Limb (tissue), 2 donors: ENCODE results near the gene APOLD1.
"Not testable (repeated sequence)": the region's sequence is repeated elsewhere in the genome, so short reads cannot be mapped to it uniquely, and the experiment has no call there.

Experiments
- DNase-seq, 2 donors: peaks; one replicate each; pipeline ENCODE4 v3.0.0-alpha.2; 2016; ENCODE audit errors: extremely low spot score in 2 of 2

Gene APOLD1

GRCh38 chr12:12786351-12786705 is 869 bp downstream of the APOLD1 start:
- no peak for DNase-seq

GRCh38 chr12:12786706-12787601 is 1.5 kb downstream of the APOLD1 start:
- DNase-seq = peak; percentile 87

- DNase-seq = no peak
These were observed 2.7 kb downstream of the APOLD1 start for GRCh38 chr12:12788131-12788530.

- peak; percentile 68 to 74 for DNase-seq
These were observed 3.4 kb downstream of the APOLD1 start for GRCh38 chr12:12788675-12789368.

GRCh38 chr12:12790956-12791355 is 5.5 kb downstream of the APOLD1 start:
- DNase-seq = no peak

GRCh38 chr12:12791756-12792369 is 6.4 kb downstream of the APOLD1 start:
- peak in 1 of 2 donors; percentile 50 for DNase-seq

- DNase-seq = no peak
These were observed 7.0 kb downstream of the APOLD1 start for GRCh38 chr12:12792421-12792820.

- DNase-seq = no peak
These were observed 9.2 kb downstream of the APOLD1 start for GRCh38 chr12:12794686-12795085.

- DNase-seq = no peak
These were observed 10.7 kb downstream of the APOLD1 start for GRCh38 chr12:12796171-12796570.

GRCh38 chr12:12796928-12797793 is 11.7 kb downstream of the APOLD1 start:
- DNase-seq = no peak

GRCh38 chr12:12797794-12798152 is 12.3 kb downstream of the APOLD1 start:
- DNase-seq = no peak

GRCh38 chr12:12798480-12798879 is 13.0 kb downstream of the APOLD1 start:
- no peak for DNase-seq

- no peak for DNase-seq
These were observed 13.9 kb downstream of the APOLD1 start for GRCh38 chr12:12799163-12799920.

GRCh38 chr12:12800406-12801180 is 15.1 kb downstream of the APOLD1 start:
- DNase-seq = no peak

GRCh38 chr12:12801656-12802055 is 16.2 kb downstream of the APOLD1 start:
- DNase-seq = not testable (repeated sequence)

GRCh38 chr12:12803186-12803585 is 17.7 kb downstream of the APOLD1 start:
- DNase-seq = no peak

GRCh38 chr12:12804011-12804410 is 18.6 kb downstream of the APOLD1 start:
- no peak for DNase-seq

- no peak for DNase-seq
These were observed 19.0 kb downstream of the APOLD1 start for GRCh38 chr12:12804432-12804886.

- no peak for DNase-seq
These were observed 21.5 kb downstream of the APOLD1 start for GRCh38 chr12:12806784-12807516.
